Fibroblast of skin of left quadriceps (primary cell): ENCODE results near the gene SLC13A3.
A peak's percentile ranks its signal among the peaks of the same experiment; 100 is the strongest.

ENCODE experiments used
- DNase-seq, 2 experiments: peaks; one replicate each; pipeline ENCODE4 v3.0.0-alpha.2; 2013; ENCODE audit warnings: low read depth in 2 of 2

Gene SLC13A3

DNA sequence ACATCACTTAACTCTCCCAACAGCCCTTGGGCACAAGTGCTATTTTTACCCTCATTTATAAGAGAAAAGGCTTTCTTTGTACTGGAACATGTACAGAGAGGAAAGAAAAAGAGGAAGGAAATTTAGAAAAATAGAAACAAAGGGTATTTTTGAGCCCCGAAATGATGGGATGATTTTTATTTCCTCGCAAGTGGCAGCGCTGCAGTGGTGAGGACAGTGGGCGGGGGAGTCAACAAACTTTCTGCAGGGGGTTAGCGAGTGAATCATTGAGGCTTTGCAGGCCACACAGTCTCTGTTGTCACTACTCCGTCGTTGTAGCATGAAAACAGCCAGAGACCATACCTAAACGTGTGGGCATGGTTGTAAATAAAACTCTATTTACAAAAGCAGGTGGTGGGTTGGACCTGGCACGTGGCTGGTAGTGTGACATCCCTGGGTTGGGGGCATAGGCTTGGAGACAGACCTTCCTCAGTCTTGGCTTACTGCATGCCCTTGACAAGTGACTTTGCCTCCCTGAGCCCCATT is 75.3 kb downstream of the SLC13A3 start:
- DNase-seq = no peak

DNA sequence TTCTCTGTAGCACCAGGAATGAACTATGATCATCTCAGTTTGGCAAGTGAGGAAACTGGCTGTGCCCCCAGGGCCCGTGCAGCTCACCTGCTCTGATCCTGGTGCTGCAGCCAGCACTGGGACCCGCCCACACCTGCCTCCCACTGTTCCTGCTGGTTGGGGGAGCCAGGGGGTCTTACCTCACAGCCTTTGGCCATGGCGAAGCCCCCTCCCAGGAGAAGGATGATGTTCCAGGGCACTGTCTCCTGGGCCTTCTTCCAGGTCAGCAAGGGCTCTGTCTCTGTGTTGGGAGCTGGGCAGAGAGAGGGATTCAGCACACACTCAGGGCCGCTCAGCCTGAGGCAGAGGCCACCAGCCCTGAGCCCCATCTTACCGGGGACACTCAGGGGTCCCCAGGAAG is 75.9 kb downstream of the SLC13A3 start:
- DNase-seq = no peak

DNA sequence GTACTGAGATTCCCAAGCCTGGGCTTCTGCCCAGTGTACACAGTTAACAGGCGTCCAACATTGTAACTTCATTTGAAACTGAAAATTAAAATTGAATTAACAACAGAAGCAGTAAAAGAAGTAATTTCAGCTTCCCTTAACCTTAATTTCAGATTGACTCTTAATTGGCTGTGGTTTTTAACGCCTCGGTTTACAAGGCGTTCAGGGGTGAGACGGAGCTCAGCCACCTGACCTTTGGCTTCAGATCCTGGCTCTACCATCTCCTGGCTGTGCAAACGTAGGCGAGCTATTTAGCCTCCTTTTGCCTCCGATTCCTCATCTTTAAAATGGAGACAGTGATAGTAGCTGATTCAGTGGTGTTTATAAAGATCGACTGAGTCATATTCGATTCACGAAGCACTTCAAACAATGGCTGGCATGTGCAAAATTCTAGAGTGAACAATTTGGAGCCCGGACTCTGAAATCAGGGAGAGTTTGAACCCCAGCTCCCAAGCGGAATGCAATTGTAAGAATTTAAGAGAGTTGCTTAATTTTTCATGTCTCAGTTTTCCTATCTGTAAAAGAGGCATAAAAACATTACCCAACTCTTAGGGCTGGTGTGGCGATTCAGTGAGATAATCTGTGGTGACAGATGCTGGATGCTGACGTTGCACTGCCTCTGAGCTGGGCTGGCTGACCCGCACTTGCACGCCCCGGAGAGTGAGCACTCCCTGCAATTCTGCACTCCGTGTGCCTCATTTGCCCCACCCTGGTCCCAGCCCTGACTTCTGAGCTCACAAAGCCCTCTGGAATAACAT is 77.3 kb downstream of the SLC13A3 start:
- DNase-seq = no peak

DNA sequence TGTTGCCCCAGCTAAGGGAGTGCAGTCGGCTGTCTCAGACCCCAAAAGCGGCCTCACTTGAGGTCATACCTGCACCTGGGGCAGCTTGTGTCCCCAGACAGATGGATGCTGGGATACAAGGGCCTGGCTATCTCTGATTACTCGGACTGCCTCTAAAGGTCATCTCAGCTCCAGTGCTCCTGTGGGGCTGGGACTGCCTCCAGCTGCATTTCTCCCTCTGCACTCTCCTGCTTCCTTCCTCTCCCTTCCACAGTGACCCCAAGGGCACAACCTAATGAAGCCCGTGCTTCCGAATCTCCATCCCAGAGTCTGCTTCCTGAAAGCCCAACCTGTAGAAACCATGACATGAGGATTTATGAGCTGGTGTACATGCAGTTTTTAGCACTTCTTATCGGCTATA is 78.0 kb downstream of the SLC13A3 start:
- no peak for DNase-seq

DNA sequence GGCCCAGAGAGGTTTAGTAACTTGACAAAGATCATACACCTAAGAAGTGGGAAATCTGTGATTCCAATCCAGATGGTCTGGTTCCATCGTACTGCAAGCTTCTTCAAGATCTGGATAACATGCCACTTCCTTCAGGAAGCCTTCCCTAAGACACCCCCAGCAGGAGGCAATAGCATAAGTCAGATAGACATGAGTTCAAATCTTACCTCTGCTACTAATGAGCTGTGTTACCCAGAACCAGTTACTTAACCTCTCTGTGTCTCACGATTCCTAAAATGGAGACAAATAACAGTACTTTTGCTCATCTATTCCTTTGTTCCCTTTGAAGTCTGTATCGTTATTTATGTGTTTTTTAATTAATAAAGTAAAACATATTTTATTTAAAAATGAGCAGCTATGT is 78.5 kb downstream of the SLC13A3 start:
- no peak for DNase-seq

DNA sequence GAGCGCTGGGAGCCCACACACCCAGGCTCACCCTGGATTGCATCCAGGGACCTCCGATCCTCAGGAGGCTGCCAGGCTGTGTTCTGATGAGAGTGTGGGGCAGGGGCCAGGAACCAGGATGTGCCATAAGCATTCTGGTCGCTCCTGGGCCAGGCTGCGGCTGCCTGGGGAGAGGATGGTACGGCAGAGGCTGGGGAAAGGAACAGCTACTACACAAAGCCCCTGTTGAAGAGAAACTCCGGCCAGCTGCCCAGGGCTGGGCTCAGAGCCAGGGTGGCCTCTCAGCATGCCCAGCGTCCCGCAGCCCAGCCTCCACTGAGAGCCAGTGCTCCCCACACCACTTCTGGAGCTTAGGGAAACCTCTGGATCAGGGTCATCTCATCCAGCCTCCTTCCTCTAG is 79.1 kb downstream of the SLC13A3 start:
- DNase-seq = no peak

DNA sequence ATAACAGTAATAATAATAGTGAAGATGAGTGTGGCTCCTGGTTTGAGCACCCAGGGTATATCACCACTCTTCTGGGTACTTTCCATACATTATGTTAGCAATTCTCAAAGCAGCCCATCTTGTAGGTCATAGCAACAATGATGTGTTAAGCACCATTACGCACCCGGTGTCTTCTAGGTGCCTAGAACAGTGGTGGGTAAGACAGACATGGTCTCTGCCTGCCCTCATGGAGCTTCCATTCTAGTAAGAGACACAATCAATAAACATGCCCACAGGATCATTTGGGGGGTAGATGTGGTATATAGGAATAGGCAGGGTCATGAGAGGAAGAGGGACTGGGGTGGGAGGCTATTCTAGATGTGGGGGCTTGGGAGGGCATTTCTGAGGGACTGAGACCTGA is 79.8 kb downstream of the SLC13A3 start:
- no peak for DNase-seq

DNA sequence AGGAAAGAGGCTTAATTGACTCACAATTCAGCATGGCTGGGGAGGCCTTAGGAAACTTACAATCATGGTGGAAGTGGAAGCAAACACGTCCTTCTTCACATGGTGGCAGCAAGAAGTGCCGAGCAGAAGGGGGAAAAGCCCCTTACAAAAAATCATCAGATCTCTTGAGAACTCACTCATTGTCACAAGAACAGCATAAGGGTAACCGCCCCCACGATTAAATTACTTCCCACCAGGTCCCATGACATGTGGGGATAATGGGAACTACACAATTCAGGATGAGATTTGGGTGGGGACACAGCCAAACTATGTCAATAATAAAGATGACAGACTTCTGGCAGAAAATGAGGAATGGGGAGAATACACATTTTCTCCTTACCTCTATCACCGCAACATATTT is 80.3 kb downstream of the SLC13A3 start:
- DNase-seq = no peak

DNA sequence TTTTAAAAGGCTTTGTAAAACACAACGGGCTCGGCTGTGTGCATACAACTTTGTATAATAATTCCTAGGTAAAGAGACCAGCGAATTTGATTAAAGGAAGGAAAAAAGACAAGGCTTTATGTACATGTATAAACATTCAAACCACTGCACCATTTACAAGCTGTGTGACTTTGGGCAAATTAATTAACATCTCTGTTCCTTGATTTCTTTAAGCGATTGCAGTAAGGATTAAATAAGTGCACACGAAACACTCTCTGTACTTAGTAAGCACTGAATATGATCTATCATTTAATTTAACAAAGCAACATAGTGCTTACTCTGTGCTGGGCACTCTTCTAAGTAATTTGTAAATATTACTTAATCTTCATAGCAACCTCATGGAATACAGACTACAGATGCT is 81.3 kb downstream of the SLC13A3 start:
- no peak for DNase-seq

DNA sequence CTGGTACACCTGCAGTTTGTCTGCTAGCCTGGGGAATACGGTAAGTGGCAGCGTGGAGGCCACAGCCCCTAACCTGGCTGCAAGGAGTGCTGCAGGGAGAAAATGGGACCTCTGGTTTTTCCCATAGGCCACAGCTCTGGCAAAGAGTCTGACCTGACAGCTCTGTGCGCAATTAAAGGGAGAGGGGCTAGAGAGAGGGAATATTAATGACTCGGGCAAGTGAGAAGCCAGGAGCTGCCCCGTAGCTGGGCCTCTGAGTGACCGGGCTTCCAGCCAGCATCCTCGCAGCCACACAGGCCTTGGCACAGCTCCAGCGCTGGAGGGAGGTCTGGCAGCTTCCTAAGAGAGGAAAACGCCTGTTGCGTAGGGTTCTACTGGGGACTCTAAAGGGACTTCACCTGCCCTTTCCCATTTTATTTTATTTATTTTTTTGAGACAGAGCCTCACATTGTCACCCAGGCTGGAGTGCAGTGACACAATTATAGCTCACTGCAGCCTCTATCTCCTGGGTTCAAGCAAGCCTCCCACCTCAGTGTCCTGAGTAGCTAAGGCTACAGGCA is 82.6 kb downstream of the SLC13A3 start:
- DNase-seq = peak; percentile 44 to 50

DNA sequence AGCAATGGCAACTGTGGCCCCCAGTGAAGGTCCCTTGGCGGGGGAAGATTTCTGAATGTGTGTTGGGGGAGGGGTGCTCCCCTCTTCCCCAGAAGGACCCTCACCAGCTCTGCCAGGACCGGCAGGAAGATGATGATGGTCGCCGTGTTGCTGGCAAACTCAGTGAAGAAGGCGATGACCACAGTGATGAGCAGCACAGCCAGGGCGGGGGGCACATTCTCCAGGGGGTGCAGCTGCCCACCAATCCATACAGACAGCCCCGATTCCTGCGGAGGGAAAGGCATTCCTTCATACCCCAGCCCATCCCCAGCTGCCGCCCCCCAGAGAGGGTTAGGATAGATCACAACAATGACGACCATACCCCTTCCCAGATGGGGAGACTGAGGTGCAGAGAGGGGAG is 85.1 kb downstream of the SLC13A3 start:
- no peak for DNase-seq

DNA sequence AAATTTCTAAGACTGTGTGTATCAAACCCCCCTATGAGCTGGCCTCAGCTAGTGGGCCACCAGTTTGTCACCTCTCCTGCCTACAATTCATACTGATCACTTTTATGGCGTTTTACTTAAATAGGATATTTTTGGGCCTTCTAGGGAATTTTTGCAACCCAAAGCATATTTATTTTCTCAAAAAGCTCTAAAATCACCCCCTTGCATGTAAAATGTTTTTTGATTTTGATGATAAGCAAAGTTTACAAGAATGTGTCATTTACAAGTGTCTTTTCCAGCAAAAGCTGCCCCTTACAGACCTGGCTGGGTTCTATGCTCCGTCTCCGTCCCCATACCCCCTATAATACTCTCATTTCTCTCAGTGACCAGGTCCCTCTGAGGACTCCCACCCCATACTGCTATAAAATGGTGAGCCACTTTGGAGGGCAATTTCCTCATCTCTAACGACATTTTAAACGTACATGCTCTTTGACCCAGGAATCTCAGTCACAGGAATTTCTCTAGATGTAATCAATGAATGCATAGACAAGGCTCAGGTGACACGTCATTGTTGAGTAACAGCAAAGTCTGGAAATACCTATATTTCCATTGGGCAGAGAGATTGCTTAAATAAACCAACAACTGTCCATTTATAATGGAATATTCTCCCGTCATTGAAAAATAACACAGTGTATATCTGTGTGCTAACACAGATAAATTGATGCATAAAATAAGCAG is 86.9 kb downstream of the SLC13A3 start:
- no peak for DNase-seq

DNA sequence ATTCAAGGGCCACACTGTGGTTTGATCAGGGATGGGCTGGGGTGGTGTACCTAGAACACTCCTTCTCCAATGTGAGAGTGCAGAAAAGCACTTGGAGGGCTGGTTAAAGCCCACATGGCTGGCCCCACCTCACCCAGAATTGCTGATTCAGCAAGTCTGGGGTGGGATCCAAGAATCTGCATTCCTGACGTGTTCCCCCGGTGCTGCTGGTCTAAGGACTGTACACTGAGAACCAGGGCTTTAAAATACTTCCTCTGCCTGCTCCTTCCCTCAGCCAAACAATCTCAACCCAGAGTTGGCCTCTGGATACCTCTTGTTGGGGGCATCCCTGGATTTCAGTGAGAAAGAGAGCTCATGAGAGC is 87.4 kb downstream of the SLC13A3 start:
- no peak for DNase-seq

DNA sequence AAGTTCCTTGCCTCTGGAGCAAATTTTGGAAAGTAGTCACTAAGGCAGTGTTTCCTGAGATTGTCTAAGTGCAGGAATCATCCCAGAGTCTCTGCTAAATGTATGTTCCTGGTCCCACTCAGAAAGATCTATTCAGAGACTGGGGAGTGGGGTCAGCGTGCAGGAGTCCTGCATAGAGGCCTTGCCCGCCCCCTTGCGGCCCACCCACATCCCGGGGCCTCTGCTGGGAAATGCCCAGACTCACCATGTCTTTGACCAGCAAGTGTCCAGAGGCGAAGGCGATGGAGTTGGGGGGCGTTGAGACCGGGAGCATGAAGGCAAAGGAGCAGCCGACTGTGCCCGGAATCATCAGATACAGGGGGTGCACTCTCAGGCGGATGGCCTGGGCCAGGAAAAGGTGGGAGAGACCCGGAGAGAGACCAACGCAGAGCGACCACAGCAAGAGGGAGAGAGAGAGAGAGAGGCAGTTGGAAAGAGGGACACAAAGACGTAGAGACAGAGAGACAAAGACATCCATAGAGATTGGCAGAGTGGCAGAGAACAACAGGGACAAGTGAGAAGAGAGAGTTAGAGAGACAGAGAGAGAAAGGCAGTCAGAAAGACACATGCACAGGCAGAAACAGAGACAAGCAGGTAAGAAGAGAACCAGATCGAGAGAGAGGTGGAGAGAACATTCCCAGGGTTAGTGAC is 87.9 kb downstream of the SLC13A3 start:
- DNase-seq = no peak

DNA sequence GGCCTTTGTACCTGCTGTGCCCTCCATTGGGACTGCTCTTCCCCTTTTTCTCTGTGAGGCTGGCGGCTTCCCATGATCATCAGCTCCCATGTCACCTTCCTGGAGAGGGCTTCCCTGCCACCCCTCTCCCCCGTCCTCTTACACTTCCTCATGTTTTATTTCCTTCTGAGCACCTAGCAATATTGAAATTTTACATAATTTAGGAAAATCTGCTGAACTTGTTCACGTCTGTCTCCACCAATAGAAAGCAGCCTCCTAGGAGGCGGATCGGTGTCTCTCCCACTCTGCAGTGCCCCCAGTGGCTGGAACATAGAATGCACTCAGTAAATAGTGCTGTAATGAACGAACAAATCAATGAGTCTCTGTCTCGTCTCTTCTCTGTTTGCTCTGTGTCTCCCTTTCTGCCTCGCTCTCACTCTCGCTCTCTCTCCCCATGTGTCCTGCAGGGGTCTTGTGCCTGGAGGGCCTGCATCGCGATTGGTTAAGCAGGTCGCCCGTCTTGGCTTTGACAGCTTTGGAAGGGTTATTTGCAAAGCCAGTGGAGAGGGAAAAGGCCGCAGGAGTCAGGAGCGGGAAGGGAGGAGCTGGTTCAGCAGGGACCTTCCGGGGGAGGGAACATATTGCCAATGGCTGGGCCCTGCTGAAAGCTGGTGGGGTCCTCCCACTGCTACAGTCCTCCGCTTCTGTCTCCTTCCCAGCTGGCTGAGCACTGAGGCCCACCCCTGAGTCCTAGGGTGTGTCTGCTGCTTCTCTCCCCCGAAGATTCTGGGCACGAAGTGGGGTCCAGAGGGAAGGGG is 88.7 kb downstream of the SLC13A3 start:
- DNase-seq = peak; percentile 23 to 25

DNA sequence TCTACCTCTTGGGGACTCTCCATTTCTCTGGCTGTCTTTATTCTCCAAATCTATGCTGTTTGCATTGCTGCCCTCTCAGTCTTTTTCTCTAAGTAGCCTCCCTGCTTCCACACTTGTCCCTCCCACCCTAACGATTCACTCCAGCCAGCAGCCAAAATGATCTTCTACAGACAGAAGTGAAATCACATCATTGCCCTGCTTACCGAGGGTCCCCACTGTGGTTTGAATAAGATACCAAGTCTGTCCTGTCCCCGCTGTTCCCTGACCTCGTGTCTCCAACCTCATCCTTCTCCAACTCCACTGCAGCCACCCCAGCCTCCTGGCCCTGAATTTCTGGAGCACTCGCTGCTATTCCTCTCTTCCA is 89.3 kb downstream of the SLC13A3 start:
- no peak for DNase-seq

DNA sequence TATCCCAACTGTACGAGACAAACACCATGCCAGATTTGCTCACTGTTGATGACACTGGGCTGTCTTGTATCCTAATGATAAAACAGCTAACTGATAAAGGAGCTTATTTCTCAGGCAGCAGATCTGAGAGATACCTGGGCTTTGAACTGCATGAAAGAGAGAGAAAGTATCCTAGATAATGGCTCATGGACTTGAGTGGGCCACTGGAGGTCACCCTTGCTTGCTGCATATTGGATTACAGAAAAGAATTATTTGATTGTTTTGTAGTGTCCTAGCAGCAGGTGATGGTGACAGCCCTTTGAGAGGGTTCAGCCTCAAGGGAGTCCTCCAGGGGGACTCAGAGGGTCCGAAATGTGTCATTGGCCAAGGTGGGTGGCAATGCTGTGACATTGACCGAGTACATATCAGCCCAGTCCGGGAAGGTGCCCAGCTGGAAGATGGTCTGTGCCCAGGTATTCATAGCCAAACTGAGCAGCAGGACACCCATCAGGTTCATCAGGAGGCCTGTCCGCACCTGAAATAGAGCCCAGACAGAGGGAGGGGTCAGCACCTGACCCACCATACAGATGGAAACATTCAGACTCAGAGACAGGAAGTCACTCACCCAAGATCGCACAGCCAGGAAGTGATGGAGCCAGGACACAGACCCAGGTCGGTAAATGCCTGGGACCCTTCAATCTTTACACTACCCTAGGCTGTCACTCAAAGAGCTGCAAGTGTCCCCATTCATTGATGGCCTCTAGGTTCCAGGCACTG is 91.4 kb downstream of the SLC13A3 start:
- no peak for DNase-seq

DNA sequence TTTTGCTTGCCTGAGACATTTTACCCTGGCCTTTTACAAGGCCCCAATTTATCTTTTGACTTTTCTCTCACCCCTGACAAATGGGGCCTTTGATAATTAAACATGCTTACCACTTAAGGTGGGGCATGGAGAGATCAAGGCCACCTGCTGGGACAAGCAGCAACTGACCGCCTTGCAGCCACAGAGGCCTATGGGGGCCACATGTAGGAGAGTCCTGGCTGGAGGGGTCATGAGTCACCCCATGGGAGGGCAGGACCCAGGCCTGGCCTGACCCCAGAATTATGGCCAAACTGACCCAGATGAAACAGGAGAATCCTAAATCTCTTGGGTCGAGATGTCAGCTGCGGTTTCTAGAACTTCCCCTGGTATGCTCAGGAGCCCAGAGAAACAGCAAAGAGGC is 92.3 kb downstream of the SLC13A3 start:
- no peak for DNase-seq

DNA sequence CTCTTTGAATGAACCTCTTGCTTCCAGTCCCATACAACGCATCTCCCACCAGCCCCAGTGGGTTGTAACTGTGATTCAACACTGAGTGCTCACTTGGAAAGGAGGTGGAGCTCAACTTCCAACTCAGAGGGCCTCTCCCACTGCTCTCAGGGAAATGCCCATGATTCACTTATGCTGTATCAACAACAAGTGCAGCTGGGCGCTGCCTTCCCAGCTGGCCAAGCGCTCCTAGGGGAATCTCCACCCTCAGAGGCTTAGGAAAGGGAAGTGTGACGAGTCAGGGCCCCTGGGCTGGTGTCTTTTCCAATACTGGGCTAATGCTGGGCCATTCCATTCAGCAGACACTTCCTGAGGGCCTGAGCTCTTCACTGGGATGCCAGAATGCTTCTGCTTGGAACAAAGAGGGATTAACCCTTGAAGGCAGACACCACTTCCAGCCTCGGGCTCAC is 92.7 kb downstream of the SLC13A3 start:
- peak; percentile 17 to 18 for DNase-seq

DNA sequence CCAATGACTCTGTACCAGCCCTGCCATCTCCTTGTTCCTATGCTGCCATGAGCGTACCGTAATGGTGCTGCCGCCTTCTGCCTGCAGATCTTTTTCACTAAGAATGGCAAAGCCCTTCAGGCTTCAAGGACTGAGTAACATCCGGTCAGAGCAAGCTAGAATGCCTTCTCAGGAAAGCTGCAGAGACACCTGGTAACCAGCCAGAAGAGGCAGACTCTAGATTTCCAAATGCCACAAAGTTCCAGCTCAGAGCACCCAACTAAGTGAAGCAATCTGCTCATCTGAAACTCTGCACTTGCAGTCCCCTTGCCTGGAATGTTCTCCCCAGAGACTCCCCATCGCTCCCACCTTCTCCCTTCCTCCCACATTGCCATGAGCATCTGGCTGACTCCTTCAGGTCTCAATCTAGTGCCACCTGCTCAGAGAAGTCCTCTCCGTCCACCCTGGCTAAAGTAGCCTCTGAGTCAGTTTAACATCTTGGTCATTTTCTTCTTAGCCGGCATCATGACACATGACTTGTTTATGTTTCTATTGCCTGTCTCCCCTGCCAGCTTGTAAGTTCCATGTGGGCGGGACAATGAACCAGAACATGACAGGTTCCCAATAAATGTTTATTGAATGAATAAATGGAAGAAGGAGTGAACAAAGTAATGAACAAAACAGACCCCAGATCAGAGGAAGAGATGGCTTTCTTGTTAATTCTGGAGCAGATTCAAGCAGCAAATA is 93.9 kb downstream of the SLC13A3 start:
- DNase-seq = no peak
